Spleen (tissue), 7 donors: ENCODE data around the gene HBD.

Experiments
- CTCF ChIP-seq, 11 experiments: fragments of 200-600 bp in 7 of 11; fragments of 450-650 bp in 4 of 11; sonication (generic) in 4 of 11; IDR thresholded peaks in 8 of 11; conservative IDR thresholded peaks in 3 of 11; 1 replicate in 7 of 11; 2 replicates in 4 of 11; pipeline versions ENCODE4 v1.4.0 to v1.8.0; 2016 to 2021; ENCODE audit warnings: antibody characterized with exemption in 11 of 11, inconsistent platforms in 4 of 11, mild to moderate bottlenecking in 1 of 11
- POLR2AphosphoS5 ChIP-seq, 3 donors: sonication (generic); formaldehyde crosslinking; IDR thresholded peaks; one replicate each; pipeline ENCODE4 v1.5.1; 2017; ENCODE audit warnings: antibody characterized with exemption in 3 of 3
- donor health status: DM: no; HTN: no; CAD: no; lungs with moderate emphysema.
- donor health status: DM: no; HTN: no; CAD: no.
- donor health status: DM: no; HTN: no; CAD: no.

GRCh38 chr11:5197536-5197935, 36.7 kb downstream of the HBD start:
- TF ChIP-seq CTCF (IDR thresholded peaks at IDR 0.05 in 8 of 11, conservative IDR thresholded peaks at IDR 0.05 in 3 of 11) (no peak), POLR2AphosphoS5 (IDR thresholded peaks at IDR 0.05) (no peak)
